Neural cell (in vitro differentiated cells): ENCODE measurements around the gene TEKT5. TPM values are rescaled to one million over a fixed set of nuclear protein-coding genes. Genes with fewer than 3 reads are reported as not detected.

Source experiments
- H2AFZ ChIP-seq: fragments of 200-600, 300-800 bp; sonication (generic), shearing (Covaris generic); 2 replicates; pipeline ENCODE4 v1.6.0; 2014; ENCODE audit warnings: low read depth, mild to moderate bottlenecking, antibody characterized with exemption, low read length, moderate library complexity
- H3F3A ChIP-seq: fragments of 200-600 bp; shearing (Covaris generic); 2 replicates; pipeline ENCODE4 v1.6.1; 2016; ENCODE audit warnings: mild to moderate bottlenecking, moderate library complexity, mixed read lengths, antibody characterized with exemption, low read length; ENCODE audit not compliant: insufficient read depth, poor library complexity, severe bottlenecking
- H3K27ac ChIP-seq: fragments of 200-600, 300-800 bp; sonication (generic), shearing (Covaris generic); 2 replicates; pipeline ENCODE4 v1.5.1; 2014; ENCODE audit warnings: mild to moderate bottlenecking, low read length, moderate library complexity
- H3K27me3 ChIP-seq: fragments of 300-800, 200-600 bp; sonication (generic), shearing (Covaris generic); 2 replicates; pipeline ENCODE4 v1.6.0; 2014; ENCODE audit warnings: mild to moderate bottlenecking, low read depth, low read length, moderate library complexity; ENCODE audit not compliant: insufficient read depth
- H3K36me3 ChIP-seq: fragments of 300-800, 200-600 bp; sonication (generic), shearing (Covaris generic); 2 replicates; pipeline ENCODE4 v1.5.1; 2014; ENCODE audit warnings: mild to moderate bottlenecking, antibody characterized with exemption, low read length, moderate library complexity; ENCODE audit not compliant: insufficient read depth
- H3K4me2 ChIP-seq: fragments of 300-800, 200-600 bp; sonication (generic), shearing (Covaris generic); 2 replicates; pipeline ENCODE4 v1.6.0; 2014; ENCODE audit warnings: mild to moderate bottlenecking, low read length
- H3K4me3 ChIP-seq: fragments of 300-800, 200-600 bp; sonication (generic), shearing (Covaris generic); 2 replicates; pipeline ENCODE4 v1.5.1; 2014; ENCODE audit warnings: mild to moderate bottlenecking, low read length, moderate library complexity
- H3K79me2 ChIP-seq: fragments of 200-600 bp; shearing (Covaris generic); replicated peaks from 2 replicates; pipeline ENCODE4 v1.6.0; 2014; ENCODE audit warnings: mild to moderate bottlenecking, low read length, moderate library complexity; ENCODE audit not compliant: insufficient read depth
- H3K9ac ChIP-seq: fragments of 300-800, 200-600 bp; sonication (generic), shearing (Covaris generic); 2 replicates; pipeline ENCODE4 v1.6.1; 2016; ENCODE audit warnings: mild to moderate bottlenecking, low read length, mixed read lengths
- H3K9me2 ChIP-seq: fragments of 200-600 bp; shearing (Covaris generic); 2 replicates; pipeline ENCODE4 v1.6.1; 2016; ENCODE audit warnings: mild to moderate bottlenecking, low read length, mixed read lengths; ENCODE audit not compliant: insufficient read depth
- H3K9me3 ChIP-seq: fragments of 200-600, 300-800 bp; sonication (generic), shearing (Covaris generic); 2 replicates; pipeline ENCODE4 v1.6.1; 2016; ENCODE audit warnings: mild to moderate bottlenecking, mixed run types, low read length, moderate library complexity, mixed read lengths
- H4K20me1 ChIP-seq: fragments of 200-600 bp; shearing (Covaris generic); 2 replicates; pipeline ENCODE4 v1.6.1; 2016; ENCODE audit warnings: mild to moderate bottlenecking, mixed run types; ENCODE audit not compliant: insufficient read depth
- EP300 ChIP-seq: fragments of 450-650 bp; conservative IDR thresholded peaks from 2 replicates; pipeline ENCODE4 v1.6.1; 2014; ENCODE audit warnings: antibody characterized with exemption, mild to moderate bottlenecking, moderate library complexity; ENCODE audit not compliant: poor library complexity, severe bottlenecking
- EZH2 ChIP-seq: fragments of 200-600, 300-800 bp; shearing (Covaris generic), sonication (generic); IDR thresholded peaks from 2 replicates; pipeline ENCODE4 v1.6.1; 2014; ENCODE audit warnings: antibody characterized with exemption, low read length, borderline replicate concordance, mild to moderate bottlenecking; ENCODE audit not compliant: insufficient read depth, poor library complexity, severe bottlenecking
- MXI1 ChIP-seq: fragments of 450-650 bp; conservative IDR thresholded peaks from 2 replicates; pipeline ENCODE4 v1.6.1; 2014; ENCODE audit warnings: antibody characterized with exemption, mild to moderate bottlenecking; ENCODE audit not compliant: poor library complexity, severe bottlenecking
- POLR2AphosphoS5 ChIP-seq: IDR thresholded peaks from 2 replicates; pipeline ENCODE4 v1.6.1; 2012
- RAD21 ChIP-seq: fragments of 450-650 bp; conservative IDR thresholded peaks from 2 replicates; pipeline ENCODE4 v1.6.1; 2014; ENCODE audit warnings: antibody characterized with exemption, mild to moderate bottlenecking, moderate library complexity
- SMC3 ChIP-seq: fragments of 450-650 bp; conservative IDR thresholded peaks from 2 replicates; pipeline ENCODE4 v1.6.1; 2014; ENCODE audit warnings: antibody characterized with exemption, mild to moderate bottlenecking, moderate library complexity; ENCODE audit not compliant: poor library complexity
- TAF1 ChIP-seq: IDR thresholded peaks from 2 replicates; pipeline ENCODE4 v1.6.1; 2012; ENCODE audit warnings: low read depth
- polyA plus RNA-seq: library from polyadenylated mRNA; depleted of rRNA; stranded (reverse); fragments of >200 nt; gene quantifications from 2 replicates; pipeline ENCODE4 v1.2.3, GENCODE V29; 2014
- TF ChIP-seq, protein P1 (sequence below): fragments of 450-650 bp; IDR thresholded peaks from 2 replicates; pipeline ENCODE4 v1.5.1; 2014; ENCODE audit warnings: antibody characterized with exemption, mild to moderate bottlenecking, moderate library complexity; ENCODE audit not compliant: poor library complexity, severe bottlenecking
- TF ChIP-seq, protein P2 (sequence below): IDR thresholded peaks from 2 replicates; pipeline ENCODE4 v1.6.1; 2012; ENCODE audit warnings: borderline replicate concordance

The TEKT5 gene
- polyA plus RNA-seq, 1 donor from 2014 or later: not detected

DNA sequence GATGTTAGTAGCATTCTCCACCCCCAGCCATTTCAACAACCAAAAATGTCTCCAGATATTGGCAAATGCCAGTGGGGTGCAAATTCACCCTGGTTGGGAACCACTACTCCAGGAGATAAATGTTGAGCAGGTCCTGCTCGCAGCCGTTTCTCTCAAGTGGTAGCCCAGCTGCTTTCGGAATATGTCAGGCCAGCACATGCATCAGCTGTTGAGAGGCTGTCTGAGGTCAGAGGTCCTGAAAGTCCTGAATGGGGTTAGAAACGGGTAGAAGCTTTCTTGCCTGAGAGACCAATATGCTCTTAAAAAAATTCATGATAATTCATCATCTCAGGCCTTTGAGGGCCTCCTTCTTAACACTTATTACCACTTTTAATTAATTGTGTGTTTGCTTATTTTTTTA is 31.0 kb downstream of the TEKT5 start:
- no peaks in the 10 kb centered on the region for H3K79me2 ChIP-seq
- no peaks in the 10 kb centered on the region for H3K36me3 ChIP-seq
- no peak overlapping the region for H3K4me3 ChIP-seq
- no peak overlapping the region for H3K9ac ChIP-seq
- H3K4me2 ChIP-seq: no peak overlapping the region
- no peaks in the 10 kb centered on the region for H3K9me3 ChIP-seq
- H4K20me1 ChIP-seq: no peaks in the 10 kb centered on the region
- H3K27ac ChIP-seq: no peak overlapping the region
- H3K27me3 ChIP-seq: no peaks in the 10 kb centered on the region
- TF ChIP-seq TAF1: no peak
- TF ChIP-seq EP300: no peak
- no peak for TF ChIP-seq MXI1
- TF ChIP-seq, protein P1, sequence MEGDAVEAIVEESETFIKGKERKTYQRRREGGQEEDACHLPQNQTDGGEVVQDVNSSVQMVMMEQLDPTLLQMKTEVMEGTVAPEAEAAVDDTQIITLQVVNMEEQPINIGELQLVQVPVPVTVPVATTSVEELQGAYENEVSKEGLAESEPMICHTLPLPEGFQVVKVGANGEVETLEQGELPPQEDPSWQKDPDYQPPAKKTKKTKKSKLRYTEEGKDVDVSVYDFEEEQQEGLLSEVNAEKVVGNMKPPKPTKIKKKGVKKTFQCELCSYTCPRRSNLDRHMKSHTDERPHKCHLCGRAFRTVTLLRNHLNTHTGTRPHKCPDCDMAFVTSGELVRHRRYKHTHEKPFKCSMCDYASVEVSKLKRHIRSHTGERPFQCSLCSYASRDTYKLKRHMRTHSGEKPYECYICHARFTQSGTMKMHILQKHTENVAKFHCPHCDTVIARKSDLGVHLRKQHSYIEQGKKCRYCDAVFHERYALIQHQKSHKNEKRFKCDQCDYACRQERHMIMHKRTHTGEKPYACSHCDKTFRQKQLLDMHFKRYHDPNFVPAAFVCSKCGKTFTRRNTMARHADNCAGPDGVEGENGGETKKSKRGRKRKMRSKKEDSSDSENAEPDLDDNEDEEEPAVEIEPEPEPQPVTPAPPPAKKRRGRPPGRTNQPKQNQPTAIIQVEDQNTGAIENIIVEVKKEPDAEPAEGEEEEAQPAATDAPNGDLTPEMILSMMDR: no peak
- TF ChIP-seq, protein P2, sequence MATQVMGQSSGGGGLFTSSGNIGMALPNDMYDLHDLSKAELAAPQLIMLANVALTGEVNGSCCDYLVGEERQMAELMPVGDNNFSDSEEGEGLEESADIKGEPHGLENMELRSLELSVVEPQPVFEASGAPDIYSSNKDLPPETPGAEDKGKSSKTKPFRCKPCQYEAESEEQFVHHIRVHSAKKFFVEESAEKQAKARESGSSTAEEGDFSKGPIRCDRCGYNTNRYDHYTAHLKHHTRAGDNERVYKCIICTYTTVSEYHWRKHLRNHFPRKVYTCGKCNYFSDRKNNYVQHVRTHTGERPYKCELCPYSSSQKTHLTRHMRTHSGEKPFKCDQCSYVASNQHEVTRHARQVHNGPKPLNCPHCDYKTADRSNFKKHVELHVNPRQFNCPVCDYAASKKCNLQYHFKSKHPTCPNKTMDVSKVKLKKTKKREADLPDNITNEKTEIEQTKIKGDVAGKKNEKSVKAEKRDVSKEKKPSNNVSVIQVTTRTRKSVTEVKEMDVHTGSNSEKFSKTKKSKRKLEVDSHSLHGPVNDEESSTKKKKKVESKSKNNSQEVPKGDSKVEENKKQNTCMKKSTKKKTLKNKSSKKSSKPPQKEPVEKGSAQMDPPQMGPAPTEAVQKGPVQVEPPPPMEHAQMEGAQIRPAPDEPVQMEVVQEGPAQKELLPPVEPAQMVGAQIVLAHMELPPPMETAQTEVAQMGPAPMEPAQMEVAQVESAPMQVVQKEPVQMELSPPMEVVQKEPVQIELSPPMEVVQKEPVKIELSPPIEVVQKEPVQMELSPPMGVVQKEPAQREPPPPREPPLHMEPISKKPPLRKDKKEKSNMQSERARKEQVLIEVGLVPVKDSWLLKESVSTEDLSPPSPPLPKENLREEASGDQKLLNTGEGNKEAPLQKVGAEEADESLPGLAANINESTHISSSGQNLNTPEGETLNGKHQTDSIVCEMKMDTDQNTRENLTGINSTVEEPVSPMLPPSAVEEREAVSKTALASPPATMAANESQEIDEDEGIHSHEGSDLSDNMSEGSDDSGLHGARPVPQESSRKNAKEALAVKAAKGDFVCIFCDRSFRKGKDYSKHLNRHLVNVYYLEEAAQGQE: no peak
- no peak for TF ChIP-seq SMC3
- TF ChIP-seq RAD21: no peak
- TF ChIP-seq EZH2: no peak
- TF ChIP-seq POLR2AphosphoS5: no peak
- H2AFZ ChIP-seq: no peak overlapping the region
- H3F3A ChIP-seq: no peaks in the 10 kb centered on the region
- no peaks in the 10 kb centered on the region for H3K9me2 ChIP-seq

DNA sequence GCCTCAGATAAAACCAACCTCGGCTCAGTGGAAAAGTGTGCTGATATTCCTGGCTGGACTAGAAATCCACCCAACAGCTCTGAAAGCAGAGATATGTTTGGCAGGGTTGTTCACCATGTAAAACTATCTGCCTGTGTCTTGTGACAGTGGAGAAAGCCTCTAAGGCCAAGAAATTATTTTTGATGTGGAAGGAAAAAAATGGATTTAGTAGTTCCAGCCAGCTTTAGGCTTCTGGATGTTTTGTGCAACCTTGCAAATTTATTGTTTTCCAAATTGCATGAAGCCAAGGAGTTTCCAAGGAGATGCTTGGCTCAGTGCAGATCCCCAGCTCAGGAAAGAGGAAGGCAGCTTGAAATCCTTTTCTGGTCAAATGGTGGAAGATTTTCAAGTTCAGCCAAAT is 31.6 kb downstream of the TEKT5 start:
- Histone ChIP-seq H3F3A (no peaks in the 10 kb centered on the region), H3K4me2 (no peak overlapping the region), H4K20me1 (no peaks in the 10 kb centered on the region), H3K36me3 (no peaks in the 10 kb centered on the region), H3K79me2 (no peaks in the 10 kb centered on the region), H3K9me2 (no peaks in the 10 kb centered on the region), H3K27me3 (no peaks in the 10 kb centered on the region), H3K27ac (no peak overlapping the region), H3K4me3 (no peak overlapping the region), H3K9ac (no peak overlapping the region), H2AFZ (no peak overlapping the region), H3K9me3 (no peaks in the 10 kb centered on the region)
- TF ChIP-seq TAF1 (no peak), EZH2 (no peak), RAD21 (no peak), POLR2AphosphoS5 (no peak), EP300 (no peak), SMC3 (no peak)
- TF ChIP-seq, protein P2: no peak
